Activated B cell treated with CpG ODN at 0.5 μM for 24 hours (primary cell): Measurements from ENCODE around the gene SOX18. TPM values are rescaled to one million over a fixed set of nuclear protein-coding genes. Genes with fewer than 3 reads are reported as not detected.

ENCODE experiments used
- ATAC-seq: fragments of 200-7000 bp; cut with Tn5 transposase; one replicate; pipeline ENCODE4 v1.10.0; 2021; ENCODE audit warnings: low read depth, mild to moderate bottlenecking, moderate library complexity
- CTCF ChIA-PET: fragments of 350-600 bp; sonication (Branson Sonifier 250); formaldehyde crosslinking; loops from one replicate; lab custom pipeline; 2021; ENCODE audit warnings: antibody characterized with exemption; lab: Charles Lee
- POLR2A ChIA-PET: fragments of 350-600 bp; sonication (Branson Sonifier 250); formaldehyde crosslinking; loops from one replicate; lab custom pipeline; 2021; ENCODE audit warnings: antibody characterized with exemption; lab: Charles Lee
- DNase-seq: peaks from one replicate; pipeline ENCODE4 v3.0.0; 2022
- H3K27ac Mint-ChIP-seq: one replicate; pipeline ENCODE4 v1.8.0; 2020; ENCODE audit warnings: mixed read lengths
- H3K27me3 Mint-ChIP-seq: one replicate; pipeline ENCODE4 v1.8.0; 2021; ENCODE audit warnings: mixed read lengths
- H3K36me3 Mint-ChIP-seq: one replicate; pipeline ENCODE4 v1.8.0; 2021; ENCODE audit warnings: low read depth, mixed read lengths
- H3K4me1 Mint-ChIP-seq: one replicate; pipeline ENCODE4 v1.8.0; 2021; ENCODE audit warnings: mixed read lengths
- H3K4me3 Mint-ChIP-seq: one replicate; pipeline ENCODE4 v1.8.0; 2020; ENCODE audit warnings: mild to moderate bottlenecking, mixed read lengths
- H3K9me3 Mint-ChIP-seq: one replicate; pipeline ENCODE4 v1.8.0; 2020; ENCODE audit warnings: mixed read lengths
- CTCF ChIP-seq: fragments of 200-600 bp; IDR thresholded peaks from one replicate; pipeline ENCODE4 v1.8.0; 2022; ENCODE audit warnings: antibody characterized with exemption, mild to moderate bottlenecking
- intact Hi-C: fragments of 100-400 bp; cut with micrococcal nuclease; formaldehyde crosslinking; loops from one replicate; pipeline ENCODE4 v1.15.1; 2024
- total RNA-seq: library from RNA; stranded (reverse); gene quantifications from 2 replicates; pipeline ENCODE4 v1.2.3, GENCODE V29; 2022

SOX18 gene
- total RNA-seq, 1 donor from 2014 or later, result not detected

- Mint-ChIP-seq H3K9me3 (no peaks in the 10 kb centered on the region), H3K4me3 (peak overlapping the region; percentile 88), H3K4me1 (peaks cover 52% of the 10 kb centered on the region), H3K27me3 (no peaks in the 10 kb centered on the region), H3K36me3 (peaks cover 2% of the 10 kb centered on the region), H3K27ac (no peak overlapping the region)
- ChIA-PET POLR2A (interaction anchor here (0.5 to 1.9 kb wide), 9 partner anchors 16 to 542 kb away, joined by 3 to 43 read pairs (median 6); partner anchors contain the start of genes GMEB2, LKAAEAR1, OPRL1 and PPDPF), CTCF (interaction anchor here (1.5 to 1.7 kb wide), 2 partner anchors 17 to 24 kb away, joined by 3 to 12 read pairs; partner anchors contain the start of gene RGS19)
- TF ChIP-seq CTCF, result no peak
- ATAC-seq (no peak), DNase-seq (no peak)
- intact Hi-C loops, result loop anchor here (2.0 to 10.0 kb wide), 4 partner anchors 39 to 790 kb away; partner anchors contain the start of genes ARFGAP1, GMEB2 and PPDPF
Measured at GRCh38 chr20:64062276-64062595, 12.8 kb upstream of the SOX18 start.

GRCh38 chr20:64058536-64058935, 9.1 kb upstream of the SOX18 start:
- peak; percentile 8 for ATAC-seq
- peak overlapping the region; percentile 30 for H3K27ac Mint-ChIP-seq
- peaks cover 17% of the 10 kb centered on the region for H3K4me1 Mint-ChIP-seq

GRCh38 chr20:64057628-64058498, 8.4 kb upstream of the SOX18 start:
- H3K9me3 Mint-ChIP-seq, result no peaks in the 10 kb centered on the region
- H3K4me3 Mint-ChIP-seq, result peak overlapping the region; percentile 35
- POLR2A ChIA-PET, result no interaction called here
- no peaks in the 10 kb centered on the region for H3K36me3 Mint-ChIP-seq
- peak; percentile 37 for TF ChIP-seq CTCF
- intact Hi-C loops, result loop anchor here (1.0 to 5.0 kb wide), 5 partner anchors 19 to 521 kb away; partner anchors contain the start of genes PRPF6 and PTK6
- CTCF ChIA-PET, result interaction anchor here (0.8 to 2.6 kb wide), 2 partner anchors 19 to 78 kb away, joined by 3 to 19 read pairs; no protein-coding TSS in a partner anchor
- peak overlapping the region; percentile 30 for H3K27ac Mint-ChIP-seq
- peaks cover 16% of the 10 kb centered on the region for H3K4me1 Mint-ChIP-seq
- DNase-seq, result peak; percentile 73
- peak; percentile 79 for ATAC-seq
- H3K27me3 Mint-ChIP-seq, result peaks cover 21% of the 10 kb centered on the region

More at GRCh38 chr20:64058536-64058935, 9.1 kb upstream of the SOX18 start:
- H3K9me3 Mint-ChIP-seq, result no peaks in the 10 kb centered on the region
- no peak overlapping the region for H3K4me3 Mint-ChIP-seq
- intact Hi-C loops, result loop anchor here (5.0 kb wide), 1 partner anchor 521 kb away; the partner anchor contains the start of gene PTK6
- no peak for DNase-seq
- ChIA-PET POLR2A (interaction anchor here (0.7 kb wide), 1 partner anchor 50 kb away, joined by 7 read pairs; no protein-coding TSS in a partner anchor), CTCF (interaction anchor here (2.6 kb wide), 1 partner anchor 20 kb away, joined by 19 read pairs; no protein-coding TSS in a partner anchor)
- no peak for TF ChIP-seq CTCF
- no peaks in the 10 kb centered on the region for H3K36me3 Mint-ChIP-seq
- H3K27me3 Mint-ChIP-seq, result peaks cover 14% of the 10 kb centered on the region

- H3K36me3 Mint-ChIP-seq, result no peaks in the 10 kb centered on the region
- no peak for ATAC-seq
- TF ChIP-seq CTCF, result no peak
- peaks cover 16% of the 10 kb centered on the region for H3K4me1 Mint-ChIP-seq
- H3K27me3 Mint-ChIP-seq, result peaks cover 24% of the 10 kb centered on the region
- intact Hi-C loops, result loop anchor here (1.0 to 5.0 kb wide), 5 partner anchors 18 to 520 kb away; partner anchors contain the start of genes PRPF6 and PTK6
- DNase-seq, result no peak
- CTCF ChIA-PET, result interaction anchor here (0.8 to 2.6 kb wide), 2 partner anchors 18 to 77 kb away, joined by 3 to 19 read pairs; no protein-coding TSS in a partner anchor
- POLR2A ChIA-PET, result no interaction called here
- H3K27ac Mint-ChIP-seq, result no peak overlapping the region
- no peaks in the 10 kb centered on the region for H3K9me3 Mint-ChIP-seq
- H3K4me3 Mint-ChIP-seq, result peak overlapping the region; percentile 35
Measured at GRCh38 chr20:64056889-64057627, 7.6 kb upstream of the SOX18 start.
